Measurements from ENCODE around the gene RGS10.

Gene RGS10

DNA sequence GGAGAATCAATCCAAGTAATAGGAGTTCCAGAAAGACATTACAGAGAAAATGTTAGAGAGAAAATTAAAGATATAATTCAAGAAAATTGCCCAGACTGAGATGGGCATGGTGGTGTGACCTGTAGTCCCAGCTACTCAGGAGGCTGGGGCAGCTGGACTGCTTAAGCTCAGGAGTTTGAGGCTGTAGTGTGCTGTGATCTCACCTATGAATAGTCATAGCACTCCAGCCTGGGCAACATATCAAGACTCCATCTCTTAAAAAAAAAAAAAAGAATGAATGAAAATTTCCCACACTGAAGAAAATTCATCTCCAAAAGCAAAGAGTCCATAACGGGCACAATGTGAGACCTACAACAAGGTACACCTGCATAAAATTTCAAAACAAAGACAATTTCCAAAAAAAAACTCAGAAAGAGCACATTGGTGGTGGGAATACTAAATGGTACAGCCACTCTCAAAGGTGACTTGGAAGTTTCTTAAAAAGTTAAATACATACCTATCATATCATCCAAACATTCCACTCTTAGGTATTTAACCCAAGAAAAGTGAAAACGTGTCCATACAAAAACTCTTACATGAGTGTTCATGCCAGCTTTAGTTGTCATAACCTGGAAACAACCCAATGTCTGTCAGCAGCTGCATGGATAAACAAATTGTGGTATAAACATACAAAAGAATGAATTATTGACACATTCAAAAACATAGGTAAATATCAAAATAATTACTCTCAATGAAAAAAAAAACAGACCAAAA is 6.9 kb upstream of the RGS10 start:
- Histone ChIP-seq H3K4me1 (ENCODE audit: insufficient read depth, poor library complexity, severe bottlenecking) (peaks cover 15% of the 10 kb centered on the region), H3K9me3 (ENCODE audit: severe bottlenecking) (no peaks in the 10 kb centered on the region), H3K4me3 (ENCODE audit: severe bottlenecking) (no peak overlapping the region), H3K27me3 (ENCODE audit: insufficient read depth, poor library complexity, severe bottlenecking) (no peaks in the 10 kb centered on the region), H3K27ac (ENCODE audit: poor library complexity, severe bottlenecking) (peak overlapping the region; percentile 55), H3K36me3 (ENCODE audit: low read depth) (no peaks in the 10 kb centered on the region)
- TF ChIP-seq, protein P1, sequence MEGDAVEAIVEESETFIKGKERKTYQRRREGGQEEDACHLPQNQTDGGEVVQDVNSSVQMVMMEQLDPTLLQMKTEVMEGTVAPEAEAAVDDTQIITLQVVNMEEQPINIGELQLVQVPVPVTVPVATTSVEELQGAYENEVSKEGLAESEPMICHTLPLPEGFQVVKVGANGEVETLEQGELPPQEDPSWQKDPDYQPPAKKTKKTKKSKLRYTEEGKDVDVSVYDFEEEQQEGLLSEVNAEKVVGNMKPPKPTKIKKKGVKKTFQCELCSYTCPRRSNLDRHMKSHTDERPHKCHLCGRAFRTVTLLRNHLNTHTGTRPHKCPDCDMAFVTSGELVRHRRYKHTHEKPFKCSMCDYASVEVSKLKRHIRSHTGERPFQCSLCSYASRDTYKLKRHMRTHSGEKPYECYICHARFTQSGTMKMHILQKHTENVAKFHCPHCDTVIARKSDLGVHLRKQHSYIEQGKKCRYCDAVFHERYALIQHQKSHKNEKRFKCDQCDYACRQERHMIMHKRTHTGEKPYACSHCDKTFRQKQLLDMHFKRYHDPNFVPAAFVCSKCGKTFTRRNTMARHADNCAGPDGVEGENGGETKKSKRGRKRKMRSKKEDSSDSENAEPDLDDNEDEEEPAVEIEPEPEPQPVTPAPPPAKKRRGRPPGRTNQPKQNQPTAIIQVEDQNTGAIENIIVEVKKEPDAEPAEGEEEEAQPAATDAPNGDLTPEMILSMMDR (IDR thresholded peaks at IDR 0.05; ENCODE audit: poor library complexity, severe bottlenecking): no peak
- DNase-seq (ENCODE audit: low spot score) (no peak), ATAC-seq (ENCODE audit: low read depth) (peak; percentile 88)

DNA sequence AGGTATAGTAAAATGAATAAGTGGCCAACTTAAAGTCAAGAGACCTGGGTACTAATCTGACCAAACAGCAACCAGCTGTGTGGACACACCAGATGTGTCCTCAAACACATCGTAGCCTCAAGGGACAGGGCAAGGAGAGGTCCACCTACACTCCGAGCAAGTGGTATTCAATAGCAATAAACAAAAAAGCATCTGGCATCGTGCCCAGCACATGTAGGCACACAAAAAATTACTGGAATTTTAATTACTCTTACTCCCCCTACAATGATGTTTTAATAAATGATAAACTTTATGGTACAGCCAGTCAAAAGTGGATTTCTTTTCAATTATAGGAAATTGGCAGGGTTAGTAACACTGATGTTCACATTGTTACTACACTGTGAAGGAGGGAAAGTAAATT is 3.5 kb upstream of the RGS10 start:
- no peak for DNase-seq (ENCODE audit: low spot score)
- no peak for ATAC-seq (ENCODE audit: low read depth)
- H3K4me3 ChIP-seq (ENCODE audit: severe bottlenecking): no peak overlapping the region
- no peaks in the 10 kb centered on the region for H3K27me3 ChIP-seq (ENCODE audit: insufficient read depth, poor library complexity, severe bottlenecking)
- peaks cover 19% of the 10 kb centered on the region for H3K4me1 ChIP-seq (ENCODE audit: insufficient read depth, poor library complexity, severe bottlenecking)
- TF ChIP-seq, protein P1 (IDR thresholded peaks at IDR 0.05; ENCODE audit: poor library complexity, severe bottlenecking): no peak
- no peak overlapping the region for H3K27ac ChIP-seq (ENCODE audit: poor library complexity, severe bottlenecking)
- no peaks in the 10 kb centered on the region for H3K36me3 ChIP-seq (ENCODE audit: low read depth)
- H3K9me3 ChIP-seq (ENCODE audit: severe bottlenecking): no peaks in the 10 kb centered on the region

DNA sequence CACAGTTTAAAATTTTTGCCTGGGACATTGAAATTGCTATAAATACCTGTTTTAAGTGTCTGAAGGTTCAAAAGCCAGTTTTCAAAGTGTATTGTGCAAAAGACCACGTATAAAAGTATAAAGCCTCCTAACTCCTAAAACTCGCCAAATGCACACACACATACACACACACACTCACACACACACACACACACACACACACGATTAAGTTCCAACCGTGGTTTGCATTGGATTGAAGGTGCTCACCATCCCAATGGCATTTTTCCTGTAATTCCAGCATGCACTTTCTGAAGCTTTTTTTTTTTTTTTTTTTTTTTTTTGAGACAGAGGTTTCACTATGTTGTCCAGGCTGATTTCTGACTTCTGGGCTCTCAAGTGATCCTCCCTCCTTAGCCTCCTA is 2.8 kb upstream of the RGS10 start:
- Histone ChIP-seq H3K4me3 (ENCODE audit: severe bottlenecking) (no peak overlapping the region), H3K9me3 (ENCODE audit: severe bottlenecking) (no peaks in the 10 kb centered on the region), H3K4me1 (ENCODE audit: insufficient read depth, poor library complexity, severe bottlenecking) (peaks cover 19% of the 10 kb centered on the region), H3K27ac (ENCODE audit: poor library complexity, severe bottlenecking) (no peak overlapping the region), H3K36me3 (ENCODE audit: low read depth) (no peaks in the 10 kb centered on the region), H3K27me3 (ENCODE audit: insufficient read depth, poor library complexity, severe bottlenecking) (no peaks in the 10 kb centered on the region)
- DNase-seq (ENCODE audit: low spot score): no peak
- TF ChIP-seq, protein P1 (IDR thresholded peaks at IDR 0.05; ENCODE audit: poor library complexity, severe bottlenecking): no peak
- no peak for ATAC-seq (ENCODE audit: low read depth)

DNA sequence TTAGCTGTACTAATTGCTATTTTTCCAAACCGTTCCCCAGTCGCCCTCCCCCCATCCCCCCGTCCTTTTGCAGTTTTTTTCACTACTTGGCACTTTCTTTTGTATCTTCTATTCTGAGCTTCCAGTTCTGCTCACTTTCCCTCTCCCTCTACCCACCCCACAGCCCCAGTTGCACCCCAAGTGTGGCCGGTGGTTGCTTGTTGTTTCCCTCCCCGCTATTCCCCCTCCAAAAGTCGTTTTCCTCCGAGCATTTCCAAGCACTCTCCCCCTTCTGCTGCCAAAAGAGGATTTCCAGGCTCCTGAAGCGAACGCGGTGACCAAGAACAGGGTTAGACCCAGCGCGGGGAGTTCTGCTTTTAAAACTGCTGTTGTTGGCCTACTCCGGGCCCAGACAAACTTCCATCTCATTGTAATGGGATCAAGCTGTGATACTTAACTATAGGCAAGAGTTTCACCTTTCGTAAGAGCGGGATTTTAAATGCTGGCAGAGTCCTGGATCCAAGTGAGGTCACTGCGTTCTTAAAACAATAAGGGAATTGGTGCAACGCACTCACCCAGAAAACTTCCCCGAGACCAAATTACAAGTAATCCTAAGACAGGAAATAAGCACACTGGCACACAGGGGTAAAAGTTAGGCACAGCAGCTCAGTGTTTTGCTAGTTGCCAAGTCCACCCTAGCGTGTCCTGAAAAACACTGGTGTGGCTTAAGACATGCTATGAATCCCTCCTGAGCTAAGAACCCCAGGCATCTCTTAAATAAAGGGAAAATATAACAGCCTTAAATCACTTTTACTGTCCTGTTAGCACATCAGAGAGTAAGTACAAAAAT is 1.5 kb upstream of the RGS10 start:
- no peaks in the 10 kb centered on the region for H3K9me3 ChIP-seq (ENCODE audit: severe bottlenecking)
- TF ChIP-seq, protein P1 (IDR thresholded peaks at IDR 0.05; ENCODE audit: poor library complexity, severe bottlenecking): no peak
- no peak for DNase-seq (ENCODE audit: low spot score)
- H3K4me1 ChIP-seq (ENCODE audit: insufficient read depth, poor library complexity, severe bottlenecking): peaks cover 16% of the 10 kb centered on the region
- no peak overlapping the region for H3K4me3 ChIP-seq (ENCODE audit: severe bottlenecking)
- H3K27me3 ChIP-seq (ENCODE audit: insufficient read depth, poor library complexity, severe bottlenecking): no peaks in the 10 kb centered on the region
- H3K27ac ChIP-seq (ENCODE audit: poor library complexity, severe bottlenecking): peak overlapping the region; percentile 58
- no peaks in the 10 kb centered on the region for H3K36me3 ChIP-seq (ENCODE audit: low read depth)
- ATAC-seq (ENCODE audit: low read depth): no peak

Measured in RWPE2 (cell line).